KMS-11 (cell line): ENCODE measurements around the gene ZNF112.

ENCODE experiments used
- H2AFZ ChIP-seq: fragments of 200-600 bp; sonication (generic); 2 replicates; pipeline ENCODE4 v1.6.1; 2016; ENCODE audit warnings: antibody characterized with exemption, mixed run types, low read depth
- H3K27ac ChIP-seq: fragments of 200-600 bp; sonication (generic); 2 replicates; pipeline ENCODE4 v1.6.1; 2016; ENCODE audit warnings: mild to moderate bottlenecking, mixed run types
- H3K27me3 ChIP-seq: fragments of 200-600 bp; sonication (generic); 2 replicates; pipeline ENCODE4 v1.6.1; 2017; ENCODE audit warnings: mild to moderate bottlenecking, low read depth, mixed run types, moderate library complexity; ENCODE audit not compliant: insufficient read depth
- H3K36me3 ChIP-seq: fragments of 200-600 bp; sonication (generic); 2 replicates; pipeline ENCODE4 v1.6.1; 2017; ENCODE audit warnings: mild to moderate bottlenecking, mixed run types; ENCODE audit not compliant: insufficient read depth
- H3K4me1 ChIP-seq: fragments of 200-600 bp; sonication (generic); 2 replicates; pipeline ENCODE4 v1.6.1; 2016; ENCODE audit warnings: mild to moderate bottlenecking, low read depth, mixed run types; ENCODE audit not compliant: poor library complexity, severe bottlenecking
- H3K4me2 ChIP-seq: fragments of 200-600 bp; sonication (generic); 2 replicates; pipeline ENCODE4 v1.7.0; 2016; ENCODE audit warnings: mild to moderate bottlenecking, mixed run types
- H3K4me3 ChIP-seq: fragments of 200-600 bp; sonication (generic); IDR thresholded peaks from 2 replicates; pipeline ENCODE4 v1.6.1; 2017; ENCODE audit warnings: low read depth, low read length, mixed read lengths; ENCODE audit not compliant: insufficient read depth
- H3K79me2 ChIP-seq: fragments of 200-600 bp; sonication (generic); 2 replicates; pipeline ENCODE4 v1.6.1; 2016; ENCODE audit warnings: low read depth, mixed run types; ENCODE audit not compliant: insufficient read depth
- H3K9ac ChIP-seq: fragments of 200-600 bp; sonication (generic); 2 replicates; pipeline ENCODE4 v1.6.1; 2016; ENCODE audit warnings: mild to moderate bottlenecking, mixed run types
- H4K20me1 ChIP-seq: fragments of 200-600 bp; sonication (generic); 2 replicates; pipeline ENCODE4 v1.6.1; 2016; ENCODE audit warnings: mild to moderate bottlenecking, mixed run types; ENCODE audit not compliant: insufficient read depth
- TF ChIP-seq, protein P1 (sequence below): fragments of 200-600 bp; sonication (generic); conservative IDR thresholded peaks from 2 replicates; pipeline ENCODE4 v1.6.1; 2017; ENCODE audit warnings: low read depth, mild to moderate bottlenecking, antibody characterized with exemption, low read length, moderate library complexity, mixed read lengths

ZNF112 gene

DNA sequence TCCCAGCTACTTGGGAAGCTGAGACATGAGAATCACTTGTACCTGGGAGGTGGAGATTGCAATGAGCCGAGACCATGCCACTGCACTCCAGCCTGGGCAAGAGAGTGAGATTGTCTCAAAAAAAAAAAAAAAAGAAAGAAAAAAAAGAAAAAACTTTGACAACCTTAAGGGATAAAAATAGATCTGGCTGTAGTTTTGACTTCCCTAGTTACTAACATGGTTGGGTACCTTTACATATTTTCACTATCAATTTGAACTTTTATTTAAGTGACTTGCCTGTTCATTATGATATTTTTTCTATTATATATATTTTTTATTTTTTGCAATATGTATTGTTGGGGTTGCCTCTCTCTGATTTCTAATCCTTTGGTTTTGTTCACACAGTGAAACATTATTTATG is 43.2 kb downstream of the ZNF112 start:
- H3K4me2 ChIP-seq = no peak overlapping the region
- H3K79me2 ChIP-seq = no peaks in the 10 kb centered on the region
- H3K9ac ChIP-seq = no peak overlapping the region
- no peaks in the 10 kb centered on the region for H3K36me3 ChIP-seq
- H3K4me3 ChIP-seq = no peak overlapping the region
- no peak overlapping the region for H3K27ac ChIP-seq
- no peaks in the 10 kb centered on the region for H3K4me1 ChIP-seq
- no peak overlapping the region for H2AFZ ChIP-seq
- H4K20me1 ChIP-seq = no peaks in the 10 kb centered on the region
- TF ChIP-seq, protein P1, sequence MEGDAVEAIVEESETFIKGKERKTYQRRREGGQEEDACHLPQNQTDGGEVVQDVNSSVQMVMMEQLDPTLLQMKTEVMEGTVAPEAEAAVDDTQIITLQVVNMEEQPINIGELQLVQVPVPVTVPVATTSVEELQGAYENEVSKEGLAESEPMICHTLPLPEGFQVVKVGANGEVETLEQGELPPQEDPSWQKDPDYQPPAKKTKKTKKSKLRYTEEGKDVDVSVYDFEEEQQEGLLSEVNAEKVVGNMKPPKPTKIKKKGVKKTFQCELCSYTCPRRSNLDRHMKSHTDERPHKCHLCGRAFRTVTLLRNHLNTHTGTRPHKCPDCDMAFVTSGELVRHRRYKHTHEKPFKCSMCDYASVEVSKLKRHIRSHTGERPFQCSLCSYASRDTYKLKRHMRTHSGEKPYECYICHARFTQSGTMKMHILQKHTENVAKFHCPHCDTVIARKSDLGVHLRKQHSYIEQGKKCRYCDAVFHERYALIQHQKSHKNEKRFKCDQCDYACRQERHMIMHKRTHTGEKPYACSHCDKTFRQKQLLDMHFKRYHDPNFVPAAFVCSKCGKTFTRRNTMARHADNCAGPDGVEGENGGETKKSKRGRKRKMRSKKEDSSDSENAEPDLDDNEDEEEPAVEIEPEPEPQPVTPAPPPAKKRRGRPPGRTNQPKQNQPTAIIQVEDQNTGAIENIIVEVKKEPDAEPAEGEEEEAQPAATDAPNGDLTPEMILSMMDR = no peak
- no peaks in the 10 kb centered on the region for H3K27me3 ChIP-seq

DNA sequence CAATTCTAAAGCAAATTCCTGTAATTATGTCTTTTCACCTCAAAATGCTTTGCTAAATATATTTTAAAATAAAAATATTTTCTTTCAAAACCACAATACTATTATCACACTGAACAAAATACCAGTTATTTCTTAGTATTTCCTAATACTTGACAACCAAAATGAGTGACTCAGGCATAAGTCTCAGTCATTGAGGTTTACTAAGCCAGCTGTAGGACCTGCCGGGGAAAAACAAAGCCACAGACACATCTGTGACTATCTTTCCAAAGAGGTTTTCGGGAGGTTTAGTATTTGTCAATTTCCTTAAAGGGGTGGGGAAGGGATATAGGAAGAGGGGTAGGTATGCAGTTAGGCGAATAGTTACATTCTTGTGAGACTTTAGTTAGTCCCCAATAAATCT is 48.5 kb downstream of the ZNF112 start:
- Histone ChIP-seq H3K9ac (no peak overlapping the region), H3K4me3 (no peak overlapping the region), H3K27me3 (no peaks in the 10 kb centered on the region), H4K20me1 (no peaks in the 10 kb centered on the region), H3K4me1 (no peaks in the 10 kb centered on the region), H3K4me2 (no peak overlapping the region), H2AFZ (no peak overlapping the region), H3K36me3 (no peaks in the 10 kb centered on the region), H3K79me2 (no peaks in the 10 kb centered on the region), H3K27ac (no peak overlapping the region)
- TF ChIP-seq, protein P1 = no peak

DNA sequence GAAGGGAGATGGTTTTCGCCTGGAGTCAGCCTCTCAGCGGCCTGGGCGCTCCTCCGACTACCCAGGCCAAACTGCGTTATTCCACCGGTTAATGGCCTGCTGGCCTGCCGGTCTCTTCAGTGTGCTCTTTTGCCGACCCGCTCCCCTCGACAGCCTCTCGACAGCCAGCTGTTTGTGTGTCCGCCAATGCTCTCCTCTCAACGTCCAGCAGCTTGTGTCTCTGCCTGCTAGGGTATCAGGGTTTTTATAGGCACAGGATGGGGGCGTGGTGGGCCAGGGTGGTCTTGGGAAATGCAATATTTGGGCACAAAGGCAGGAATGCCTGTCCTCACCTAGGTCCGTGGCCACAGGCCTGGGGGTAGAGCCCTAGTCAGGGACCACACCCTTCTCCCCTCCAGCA is 50.2 kb downstream of the ZNF112 start:
- Histone ChIP-seq H4K20me1 (no peaks in the 10 kb centered on the region), H2AFZ (no peak overlapping the region), H3K4me3 (no peak overlapping the region), H3K36me3 (no peaks in the 10 kb centered on the region), H3K27me3 (no peaks in the 10 kb centered on the region), H3K79me2 (no peaks in the 10 kb centered on the region), H3K9ac (no peak overlapping the region), H3K4me2 (no peak overlapping the region), H3K27ac (no peak overlapping the region), H3K4me1 (no peaks in the 10 kb centered on the region)
- TF ChIP-seq, protein P1 = no peak

DNA sequence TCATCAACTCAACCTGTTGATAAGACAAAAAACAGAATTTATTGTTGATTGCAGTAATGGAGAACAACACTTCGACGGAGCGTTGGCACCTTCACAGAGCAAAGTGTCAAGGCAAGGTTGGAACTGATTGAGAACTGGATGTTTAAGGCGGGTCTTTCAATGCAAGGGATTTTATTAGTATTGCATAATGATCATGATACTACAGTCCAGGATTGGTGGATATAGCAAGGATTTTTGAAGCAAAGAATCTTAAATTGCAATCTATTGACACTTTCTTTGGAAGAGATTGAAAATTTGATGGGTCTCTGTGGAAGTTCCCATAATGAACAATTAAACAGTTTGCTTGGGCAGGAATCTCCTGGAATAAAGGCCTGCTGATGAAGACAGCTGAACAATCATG is 51.0 kb downstream of the ZNF112 start:
- Histone ChIP-seq H3K27me3 (no peaks in the 10 kb centered on the region), H4K20me1 (no peaks in the 10 kb centered on the region), H2AFZ (peak overlapping the region; percentile 80; the same call in 1 of the 2 replicates), H3K4me3 (no peak overlapping the region), H3K27ac (no peak overlapping the region), H3K4me1 (no peaks in the 10 kb centered on the region), H3K36me3 (no peaks in the 10 kb centered on the region), H3K4me2 (peak overlapping the region; percentile 29; the same call in 1 of the 2 replicates), H3K9ac (no peak overlapping the region), H3K79me2 (no peaks in the 10 kb centered on the region)
- TF ChIP-seq, protein P1 = no peak
